Breast epithelium (tissue), 4 donors: ENCODE data around the gene TANGO2. TPM values are rescaled to one million over a fixed set of nuclear protein-coding genes. Genes with fewer than 3 reads are reported as not detected.
A peak's percentile ranks its signal among the peaks of the same experiment; 100 is the strongest.

Experiments
- DNase-seq, 2 donors: peaks; one replicate each; pipeline ENCODE4 v3.0.0-alpha.2; 2019; ENCODE audit warnings: low spot score in 2 of 2
- H3K27ac ChIP-seq, 2 donors: fragments of 200-600 bp; sonication (generic) in 1 of 2; one replicate each; pipeline ENCODE4 v1.5.1; 2016 to 2019; ENCODE audit warnings: mild to moderate bottlenecking in 1 of 2
- H3K27me3 ChIP-seq, 2 donors: fragments of 200-600 bp; sonication (generic) in 1 of 2; one replicate each; pipeline versions ENCODE4 v1.5.1 to v1.6.0; 2017 to 2019; ENCODE audit warnings: control low read depth in 1 of 2, mild to moderate bottlenecking in 1 of 2
- H3K36me3 ChIP-seq: fragments of 200-600 bp; one replicate; pipeline ENCODE4 v1.5.1; 2019
- H3K4me1 ChIP-seq, 2 donors: fragments of 200-600 bp; sonication (generic); one replicate each; pipeline ENCODE4 v1.5.1; 2016 to 2019; ENCODE audit warnings: control low read depth in 1 of 2
- H3K4me3 ChIP-seq, 3 donors: fragments of 200-600 bp; sonication (generic); 1 replicate in 2 of 3; 2 replicates in 1 of 3; pipeline ENCODE4 v1.5.1; 2016 to 2019; ENCODE audit warnings: mild to moderate bottlenecking in 3 of 3, moderate library complexity in 2 of 3
- H3K9me3 ChIP-seq, 2 donors: fragments of 200-600 bp; sonication (generic) in 1 of 2; one replicate each; pipeline ENCODE4 v1.5.1; 2016 to 2019; ENCODE audit warnings: control low read depth in 1 of 2
- POLR2A ChIP-seq: fragments of 450-650 bp; IDR thresholded peaks from one replicate; pipeline ENCODE4 v1.6.1; 2016; ENCODE audit warnings: antibody characterized with exemption, mild to moderate bottlenecking, moderate library complexity
- POLR2AphosphoS5 ChIP-seq, 3 donors: sonication (generic); formaldehyde crosslinking; IDR thresholded peaks; one replicate each; pipeline ENCODE4 v1.6.1; 2017; ENCODE audit warnings: antibody characterized with exemption in 3 of 3
- intact Hi-C: fragments of 100-400 bp; cut with DNase I; formaldehyde crosslinking; loops from one replicate; pipeline ENCODE4 v1.15.1; 2023; ENCODE audit warnings: low total_unique reads
- total RNA-seq, 3 donors: library from RNA; depleted of rRNA; stranded (reverse); fragments of >200 nt; gene quantifications; one replicate each; pipeline ENCODE4 v1.1.0, GENCODE V29; 2016
- TF ChIP-seq, protein P1 (sequence below), 3 donors: fragments of 450-650 bp; IDR thresholded peaks; one replicate each; pipeline ENCODE4 v1.5.1; 2016 to 2017; ENCODE audit warnings: antibody characterized with exemption in 3 of 3, mild to moderate bottlenecking in 3 of 3, moderate library complexity in 3 of 3

TANGO2 gene
- total RNA-seq, 3 donors from 2014 or later = 25.9 to 55.4 (median 33.4) TPM

DNA sequence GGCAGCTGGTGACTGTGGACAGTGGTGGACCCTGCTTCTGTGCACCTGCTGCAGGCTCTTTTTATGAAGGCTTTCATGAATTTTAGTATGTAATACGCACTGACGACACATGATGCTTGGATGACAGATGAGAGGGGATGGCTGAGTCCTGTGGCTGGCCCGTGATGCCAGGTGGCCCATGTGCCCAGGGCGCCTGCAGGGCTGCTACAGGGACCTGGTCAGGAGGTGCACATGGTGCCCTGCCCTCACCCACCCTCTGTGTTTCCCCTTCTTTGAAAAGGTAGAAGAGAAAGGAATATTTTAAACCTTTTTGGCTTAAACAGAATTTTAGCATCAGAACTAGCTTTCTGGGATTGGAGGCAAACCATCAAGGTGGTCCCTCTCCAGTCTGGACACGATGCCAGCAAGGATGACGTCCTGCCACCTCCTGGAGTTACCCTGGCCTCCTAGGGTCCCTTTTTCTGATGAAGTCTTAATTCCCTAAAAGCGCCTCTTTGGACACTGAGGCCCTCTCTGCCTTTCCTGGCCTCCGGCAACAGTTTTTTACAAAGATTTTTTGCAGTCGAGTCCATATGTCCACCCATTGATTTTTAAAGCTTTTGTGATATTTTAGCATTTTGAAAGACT, 89.6 kb downstream of the TANGO2 start:
- intact Hi-C loops = loop anchor here (5.0 kb wide), 1 partner anchor 378 kb away; no protein-coding TSS in a partner anchor
- Histone ChIP-seq H3K36me3 (peaks cover 12% of the 10 kb centered on the region), H3K4me3 (no peak overlapping the region), H3K27ac (no peak overlapping the region), H3K9me3 (no peaks in the 10 kb centered on the region), H3K4me1 (no peaks in the 10 kb centered on the region), H3K27me3 (no peaks in the 10 kb centered on the region)
- TF ChIP-seq, protein P1, sequence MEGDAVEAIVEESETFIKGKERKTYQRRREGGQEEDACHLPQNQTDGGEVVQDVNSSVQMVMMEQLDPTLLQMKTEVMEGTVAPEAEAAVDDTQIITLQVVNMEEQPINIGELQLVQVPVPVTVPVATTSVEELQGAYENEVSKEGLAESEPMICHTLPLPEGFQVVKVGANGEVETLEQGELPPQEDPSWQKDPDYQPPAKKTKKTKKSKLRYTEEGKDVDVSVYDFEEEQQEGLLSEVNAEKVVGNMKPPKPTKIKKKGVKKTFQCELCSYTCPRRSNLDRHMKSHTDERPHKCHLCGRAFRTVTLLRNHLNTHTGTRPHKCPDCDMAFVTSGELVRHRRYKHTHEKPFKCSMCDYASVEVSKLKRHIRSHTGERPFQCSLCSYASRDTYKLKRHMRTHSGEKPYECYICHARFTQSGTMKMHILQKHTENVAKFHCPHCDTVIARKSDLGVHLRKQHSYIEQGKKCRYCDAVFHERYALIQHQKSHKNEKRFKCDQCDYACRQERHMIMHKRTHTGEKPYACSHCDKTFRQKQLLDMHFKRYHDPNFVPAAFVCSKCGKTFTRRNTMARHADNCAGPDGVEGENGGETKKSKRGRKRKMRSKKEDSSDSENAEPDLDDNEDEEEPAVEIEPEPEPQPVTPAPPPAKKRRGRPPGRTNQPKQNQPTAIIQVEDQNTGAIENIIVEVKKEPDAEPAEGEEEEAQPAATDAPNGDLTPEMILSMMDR (IDR thresholded peaks at IDR 0.05) = no peak
- TF ChIP-seq POLR2AphosphoS5 (IDR thresholded peaks at IDR 0.05) (no peak), POLR2A (no peak)
- DNase-seq = no peak

DNA sequence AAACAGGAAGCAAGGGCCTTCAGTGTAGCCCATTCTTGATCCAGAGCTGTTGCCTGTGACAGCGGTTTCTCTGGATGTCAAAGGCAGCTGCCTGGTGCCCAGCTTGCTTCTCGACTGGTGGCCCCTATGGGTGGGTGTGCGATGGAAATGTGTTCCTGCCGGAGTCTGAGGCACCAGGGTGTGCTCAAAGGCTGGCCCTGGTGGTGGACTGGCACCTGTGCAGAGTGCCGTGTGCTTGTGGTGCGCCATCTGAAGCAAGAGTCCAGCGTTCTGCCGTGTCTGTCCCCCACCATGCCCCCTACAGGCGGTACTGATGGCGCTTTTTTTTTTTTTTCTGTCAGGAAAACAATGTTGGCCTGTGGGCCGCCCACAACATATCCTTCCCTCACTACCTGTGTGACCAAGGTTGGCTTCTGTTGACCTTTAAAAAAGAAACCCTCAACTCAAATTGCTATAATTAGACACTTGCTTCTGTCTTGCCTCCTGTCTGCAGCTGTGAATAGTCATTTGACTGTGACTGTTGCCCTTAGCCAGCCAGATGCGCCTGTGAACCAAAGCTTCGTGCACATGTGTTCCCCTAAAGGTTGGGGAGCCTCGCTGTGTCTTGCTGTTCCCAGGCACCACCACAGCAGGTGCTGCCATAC, 90.3 kb downstream of the TANGO2 start:
- intact Hi-C loops = loop anchor here (5.0 kb wide), 1 partner anchor 379 kb away; no protein-coding TSS in a partner anchor
- peaks cover 12% of the 10 kb centered on the region for H3K36me3 ChIP-seq
- no peak for DNase-seq

DNA sequence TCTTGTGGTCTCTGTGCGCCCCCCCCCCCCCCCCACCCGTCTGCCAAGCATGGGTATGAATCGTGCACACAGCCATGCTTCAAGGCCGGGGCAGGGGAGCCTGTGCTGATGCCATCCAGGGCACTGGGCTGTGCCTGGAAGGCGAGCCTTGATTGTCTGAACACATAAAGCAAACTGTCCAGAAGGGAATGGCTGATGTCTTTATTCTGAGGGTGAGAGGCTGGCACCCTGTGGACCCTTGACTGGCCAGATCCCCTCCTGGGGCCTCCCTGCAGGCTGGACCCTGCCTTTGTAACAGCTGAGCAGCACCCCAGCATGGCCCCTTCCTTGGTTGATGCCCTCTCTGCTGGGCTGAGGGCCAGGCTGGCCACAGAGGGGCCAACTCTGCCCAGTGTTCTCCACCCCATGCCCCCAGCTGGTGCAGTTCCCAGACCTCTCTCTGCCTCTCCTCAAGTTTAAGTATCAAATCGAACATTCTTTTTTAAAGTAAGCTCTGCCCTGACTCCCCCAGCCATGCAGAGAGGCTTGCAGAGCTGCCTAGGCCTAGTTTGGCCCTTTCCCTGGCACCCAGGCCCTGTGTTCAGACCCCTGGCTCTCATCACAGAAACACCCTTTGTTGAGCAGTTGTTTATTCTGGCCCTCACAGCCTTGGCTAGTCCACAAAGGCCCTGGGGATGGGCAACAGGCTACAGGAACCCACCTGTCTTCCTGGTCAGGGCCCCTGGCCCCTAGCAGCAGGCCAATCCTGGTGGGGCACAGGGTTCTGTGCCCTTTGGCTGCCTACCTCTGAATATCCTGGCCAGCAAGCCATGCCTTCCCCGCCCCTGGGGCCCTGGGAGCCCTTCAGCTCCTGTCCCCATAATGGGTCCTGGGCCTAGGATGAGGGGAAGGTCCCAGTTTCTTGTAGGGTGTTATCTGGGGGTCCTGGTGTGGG, 91.0 kb downstream of the TANGO2 start:
- H3K36me3 ChIP-seq = peaks cover 12% of the 10 kb centered on the region

More for the DNA sequence above, 90.3 kb downstream of the TANGO2 start:
- Histone ChIP-seq H3K4me3 (no peak overlapping the region), H3K27me3 (no peaks in the 10 kb centered on the region), H3K4me1 (peaks cover 5% of the 10 kb centered on the region in 2 donors), H3K27ac (no peak overlapping the region), H3K9me3 (no peaks in the 10 kb centered on the region)
- TF ChIP-seq, protein P1 (IDR thresholded peaks at IDR 0.05) = peak in 1 of 3 donors; percentile 6
- TF ChIP-seq POLR2A (no peak), POLR2AphosphoS5 (IDR thresholded peaks at IDR 0.05) (no peak)

DNA sequence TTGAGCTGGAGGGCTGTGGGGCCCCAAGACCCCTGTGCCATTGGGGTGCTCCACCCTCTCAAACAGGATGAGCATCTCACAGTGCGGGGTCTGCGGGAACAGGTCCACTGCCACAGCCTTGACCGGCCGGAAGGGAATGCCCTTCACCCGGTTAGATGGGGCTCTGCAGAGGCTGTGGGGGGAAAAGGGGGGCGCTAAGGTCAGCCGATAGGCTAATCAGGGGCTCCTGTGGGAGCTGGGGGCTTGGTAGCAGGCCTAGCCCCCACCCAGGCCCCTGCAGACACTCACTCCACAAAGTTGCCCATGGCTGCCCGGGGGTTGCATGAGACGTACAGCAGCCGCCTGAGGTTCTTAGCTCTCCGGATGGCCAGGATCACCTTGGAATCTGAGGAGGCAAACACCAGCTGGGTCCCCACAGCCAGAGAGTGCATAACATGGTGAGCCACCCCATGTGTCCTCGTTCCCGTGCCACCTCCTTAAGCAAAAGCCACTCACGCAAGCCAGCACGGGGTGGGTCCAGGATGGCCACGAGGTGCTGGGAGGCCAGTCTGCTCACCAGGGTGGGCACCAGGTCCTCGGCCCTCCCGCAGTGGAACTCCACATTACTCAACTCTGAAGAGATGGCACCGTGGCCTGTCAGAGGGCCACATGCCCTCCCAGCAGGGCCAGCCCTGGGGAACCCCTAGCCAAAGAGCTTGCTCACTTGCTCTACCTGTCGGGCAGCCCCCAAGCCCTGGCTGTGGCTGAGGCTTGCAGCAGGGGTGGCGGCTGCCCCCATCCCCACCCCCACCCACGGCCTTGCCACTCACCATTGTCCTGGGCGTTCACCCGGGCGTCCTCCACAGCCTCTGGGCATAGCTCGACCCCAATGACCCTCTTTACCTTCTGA, 92.0 kb downstream of the TANGO2 start:
- Histone ChIP-seq H3K9me3 (no peaks in the 10 kb centered on the region), H3K27me3 (no peaks in the 10 kb centered on the region), H3K27ac (no peak overlapping the region), H3K36me3 (peaks cover 12% of the 10 kb centered on the region), H3K4me3 (no peak overlapping the region), H3K4me1 (peaks cover 5 to 8% of the 10 kb centered on the region in 2 donors)
- intact Hi-C loops = loop anchor here (5.0 kb wide), 1 partner anchor 381 kb away; no protein-coding TSS in a partner anchor
- no peak for TF ChIP-seq POLR2A
- DNase-seq = no peak

More for the DNA sequence above, 91.0 kb downstream of the TANGO2 start:
- Histone ChIP-seq H3K9me3 (no peaks in the 10 kb centered on the region), H3K27me3 (no peaks in the 10 kb centered on the region), H3K4me3 (no peak overlapping the region), H3K27ac (no peak overlapping the region), H3K4me1 (peaks cover 5 to 8% of the 10 kb centered on the region in 2 donors)
- TF ChIP-seq POLR2A (no peak), POLR2AphosphoS5 (IDR thresholded peaks at IDR 0.05) (no peak)
- TF ChIP-seq, protein P1 (IDR thresholded peaks at IDR 0.05) = no peak
- intact Hi-C loops = loop anchor here (5.0 kb wide), 1 partner anchor 380 kb away; no protein-coding TSS in a partner anchor
- DNase-seq = no peak
